Fibroblast of upper back skin (primary cell): ENCODE results near the gene AMIGO3.
"Not testable (repeated sequence)": the region's sequence is repeated elsewhere in the genome, so short reads cannot be mapped to it uniquely, and the experiment has no call there.

Experiments
- DNase-seq: peaks from one replicate; pipeline ENCODE4 v3.0.0-alpha.2; 2013

AMIGO3 gene, protein sequence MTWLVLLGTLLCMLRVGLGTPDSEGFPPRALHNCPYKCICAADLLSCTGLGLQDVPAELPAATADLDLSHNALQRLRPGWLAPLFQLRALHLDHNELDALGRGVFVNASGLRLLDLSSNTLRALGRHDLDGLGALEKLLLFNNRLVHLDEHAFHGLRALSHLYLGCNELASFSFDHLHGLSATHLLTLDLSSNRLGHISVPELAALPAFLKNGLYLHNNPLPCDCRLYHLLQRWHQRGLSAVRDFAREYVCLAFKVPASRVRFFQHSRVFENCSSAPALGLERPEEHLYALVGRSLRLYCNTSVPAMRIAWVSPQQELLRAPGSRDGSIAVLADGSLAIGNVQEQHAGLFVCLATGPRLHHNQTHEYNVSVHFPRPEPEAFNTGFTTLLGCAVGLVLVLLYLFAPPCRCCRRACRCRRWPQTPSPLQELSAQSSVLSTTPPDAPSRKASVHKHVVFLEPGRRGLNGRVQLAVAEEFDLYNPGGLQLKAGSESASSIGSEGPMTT

DNA sequence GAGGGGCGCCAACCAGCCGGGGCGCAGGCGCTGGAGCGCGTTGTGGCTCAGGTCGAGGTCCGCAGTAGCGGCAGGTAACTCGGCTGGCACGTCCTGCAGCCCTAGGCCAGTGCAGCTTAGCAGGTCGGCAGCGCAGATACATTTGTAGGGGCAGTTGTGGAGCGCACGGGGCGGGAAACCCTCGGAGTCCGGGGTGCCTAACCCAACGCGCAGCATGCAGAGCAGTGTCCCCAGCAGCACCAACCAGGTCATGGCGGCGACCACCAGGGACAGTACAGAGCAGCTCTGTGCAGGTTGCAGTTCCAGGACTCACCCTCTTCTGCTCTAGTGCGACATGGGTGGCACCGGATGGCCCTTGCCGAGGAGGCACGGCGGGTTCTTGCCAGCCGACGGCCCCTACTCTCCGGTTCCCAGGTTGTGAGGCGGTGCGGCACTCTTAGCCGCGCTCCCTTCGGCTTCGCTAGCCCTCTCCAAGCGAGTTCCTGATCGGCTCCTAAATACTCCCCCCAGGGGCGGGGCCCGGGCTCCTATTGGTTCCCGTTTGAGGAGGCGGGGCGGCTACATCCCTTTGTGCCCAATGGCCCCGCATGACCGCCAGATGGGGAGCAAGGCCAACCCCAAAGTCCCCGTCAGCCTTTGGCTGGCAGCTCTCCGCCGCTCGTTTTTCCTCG lies at the start of gene AMIGO3:
AMIGO3 (minus strand) TSS at position 471 of the 671 bp plus-strand sequence; CDS start at position 252, 219 bp downstream.
- peak; percentile 92 for DNase-seq

DNA sequence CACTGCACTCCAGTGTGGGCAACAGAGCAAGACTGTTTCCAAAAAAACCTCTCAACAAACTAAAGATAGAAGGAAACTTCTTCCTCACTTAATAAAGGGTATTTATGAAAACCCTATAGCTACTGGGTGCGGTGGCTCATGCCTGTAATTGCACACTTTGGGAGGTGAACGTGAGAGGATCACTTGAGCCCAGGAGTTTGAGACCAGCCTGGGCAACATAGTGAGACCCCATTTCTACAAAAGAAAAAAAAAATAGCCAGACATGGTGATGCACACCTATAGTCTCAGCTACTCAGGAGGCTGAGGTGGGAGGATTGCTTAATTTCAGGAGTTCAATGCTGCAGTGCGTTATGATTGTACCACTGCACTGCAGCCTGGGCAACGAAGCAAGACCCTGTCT lies 44.5 kb upstream of the AMIGO3 start:
- DNase-seq: no peak

DNA sequence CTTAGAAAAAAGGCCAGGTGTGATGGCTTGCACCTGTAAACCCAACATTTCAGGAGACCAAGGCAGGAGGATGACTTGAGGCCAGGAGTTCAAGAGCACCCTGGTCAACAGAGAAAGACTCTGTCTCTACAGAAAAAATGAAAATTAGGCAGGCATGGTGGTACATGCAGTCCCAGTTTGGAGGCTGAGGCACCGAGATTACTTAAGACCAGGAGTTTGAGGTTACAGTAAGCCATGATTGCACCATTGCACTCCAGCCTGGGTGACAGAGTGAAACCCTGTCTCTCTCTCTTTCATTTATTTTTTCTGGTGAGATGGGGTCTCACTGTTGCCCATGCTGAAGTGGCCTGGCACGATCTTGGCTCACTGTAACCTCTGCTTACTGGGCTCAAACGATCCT lies 42.2 kb upstream of the AMIGO3 start:
- no peak for DNase-seq

DNA sequence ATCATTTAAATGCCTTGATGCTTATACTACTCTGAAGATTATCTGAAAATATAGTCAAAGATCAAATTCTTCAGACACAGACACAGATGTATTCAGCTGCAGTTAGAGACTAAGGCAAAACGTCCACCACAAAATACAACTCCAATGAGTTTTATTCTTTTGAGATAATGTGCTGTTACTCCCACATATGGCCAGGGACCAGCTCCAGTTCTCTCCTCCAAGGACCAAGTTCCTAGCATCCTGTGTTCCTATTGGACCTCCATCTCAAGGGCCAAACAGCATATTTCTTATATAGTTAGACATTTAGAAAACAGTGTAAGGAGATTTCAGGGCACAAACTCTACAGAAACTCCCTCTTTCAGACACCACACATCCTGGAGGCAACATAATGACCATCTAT lies 39.7 kb upstream of the AMIGO3 start:
- no peak for DNase-seq

DNA sequence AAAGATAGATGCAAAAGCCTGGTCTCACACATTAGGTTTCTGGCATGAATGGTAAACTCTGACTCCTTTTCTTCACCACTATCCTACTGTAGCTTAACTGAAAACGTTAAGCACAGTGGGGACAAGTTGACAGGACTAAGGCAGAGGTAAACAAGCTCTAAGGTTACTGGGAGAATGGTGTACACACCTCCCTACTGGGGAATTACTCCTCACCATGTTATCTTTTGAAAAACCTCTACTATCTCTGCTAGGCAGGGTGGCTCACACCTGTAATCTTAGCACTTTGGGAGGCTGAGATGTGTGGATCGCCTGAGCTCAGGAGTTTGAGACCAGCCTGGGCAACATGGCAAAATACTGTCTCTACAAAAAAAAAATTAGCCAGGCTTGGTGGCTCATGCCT lies 37.7 kb upstream of the AMIGO3 start:
- no peak for DNase-seq

DNA sequence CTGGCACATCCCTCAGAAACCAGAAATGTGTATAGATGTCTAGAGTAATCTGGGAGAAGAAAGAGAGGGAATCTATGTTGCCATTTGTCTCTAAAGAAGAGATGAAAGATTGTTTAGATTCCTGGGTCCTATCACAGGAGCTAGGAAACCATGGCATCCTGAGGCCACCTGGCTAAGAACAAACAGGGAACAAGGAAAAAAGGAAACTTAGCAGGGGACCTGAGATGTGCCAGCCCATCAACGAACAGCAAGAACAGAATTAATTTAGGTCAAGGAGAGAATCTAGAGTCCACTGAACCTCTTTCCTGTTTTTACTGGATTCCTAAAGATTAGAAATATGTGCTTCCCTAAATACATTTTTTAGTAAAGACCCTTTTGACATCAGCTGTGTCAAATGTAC lies 36.6 kb upstream of the AMIGO3 start:
- no peak for DNase-seq

DNA sequence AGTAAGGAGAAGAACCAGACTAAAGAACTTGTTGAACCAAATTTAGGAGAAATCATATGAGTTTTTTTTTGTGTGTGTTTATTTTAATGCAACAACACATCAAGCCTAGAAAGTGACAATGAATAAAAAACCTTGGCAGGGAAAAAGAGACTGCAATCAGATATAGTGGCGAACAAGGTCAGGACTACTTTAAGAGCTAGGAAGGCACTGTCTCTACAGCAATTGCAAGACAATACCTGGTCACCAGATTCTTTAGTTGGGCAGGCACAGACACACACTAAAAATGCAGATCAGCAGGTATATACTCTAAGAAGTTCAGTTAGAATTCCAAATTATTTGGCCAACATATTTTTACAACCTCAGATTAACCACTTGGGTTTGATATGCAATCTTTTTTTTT lies 35.1 kb upstream of the AMIGO3 start:
- no peak for DNase-seq

DNA sequence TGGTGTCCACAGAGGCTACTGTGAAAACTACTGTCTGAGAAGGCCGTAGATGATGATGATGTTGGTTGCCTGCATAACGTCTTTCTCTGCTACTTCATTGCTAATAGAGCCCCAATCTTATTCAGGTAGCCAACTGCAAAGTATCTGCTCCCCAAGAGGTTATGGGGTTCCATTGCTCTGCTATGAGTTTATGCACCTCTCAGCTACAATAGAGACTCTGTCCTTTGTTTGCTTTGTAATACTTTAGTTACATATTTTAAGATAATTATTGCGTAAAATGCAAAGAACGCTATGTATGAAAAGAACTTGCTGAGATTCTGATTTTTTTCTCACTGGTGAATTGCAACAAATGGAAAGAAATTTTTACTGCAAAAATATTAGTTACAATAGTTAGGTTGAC lies 32.0 kb upstream of the AMIGO3 start:
- DNase-seq: no peak

DNA sequence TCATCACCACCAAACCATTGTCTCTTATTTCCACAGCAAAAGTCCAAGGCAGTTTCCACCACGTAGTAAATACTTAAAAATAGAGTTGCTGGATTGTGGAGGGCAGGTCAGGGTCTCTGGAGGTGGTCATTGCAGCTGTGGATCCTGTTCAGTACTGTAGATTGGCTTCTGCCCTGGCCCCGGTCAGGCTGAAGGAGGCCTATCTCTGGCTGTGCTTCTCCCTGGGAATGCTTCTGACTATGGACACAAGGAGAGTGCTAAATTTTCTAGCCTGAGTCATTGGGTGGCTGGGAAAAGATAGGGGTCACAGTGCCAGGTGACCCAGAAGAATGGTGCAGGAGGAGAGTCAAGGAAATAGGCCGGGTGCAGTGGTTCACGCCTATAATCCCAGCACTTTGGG lies 30.6 kb upstream of the AMIGO3 start:
- no peak for DNase-seq

DNA sequence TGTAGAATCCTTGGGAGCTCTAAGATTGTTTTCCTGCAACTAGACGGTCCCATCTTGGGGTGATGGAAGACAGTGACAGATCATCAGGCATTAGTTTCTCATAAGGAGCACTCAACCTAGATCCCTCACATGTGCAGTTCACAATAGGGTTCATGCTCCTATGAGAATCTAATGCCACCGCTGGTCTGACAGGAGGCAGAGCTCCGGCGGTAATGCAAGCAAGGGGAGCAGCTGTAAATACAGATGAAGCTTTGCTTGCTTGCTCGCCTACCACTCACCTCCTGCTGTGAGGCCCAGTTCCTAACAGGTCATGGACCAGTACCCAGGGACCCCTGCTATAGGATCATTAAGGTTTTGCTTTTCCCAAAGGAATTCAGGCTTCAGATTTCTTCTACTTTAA lies 29.4 kb upstream of the AMIGO3 start:
- DNase-seq: not testable (repeated sequence)

DNA sequence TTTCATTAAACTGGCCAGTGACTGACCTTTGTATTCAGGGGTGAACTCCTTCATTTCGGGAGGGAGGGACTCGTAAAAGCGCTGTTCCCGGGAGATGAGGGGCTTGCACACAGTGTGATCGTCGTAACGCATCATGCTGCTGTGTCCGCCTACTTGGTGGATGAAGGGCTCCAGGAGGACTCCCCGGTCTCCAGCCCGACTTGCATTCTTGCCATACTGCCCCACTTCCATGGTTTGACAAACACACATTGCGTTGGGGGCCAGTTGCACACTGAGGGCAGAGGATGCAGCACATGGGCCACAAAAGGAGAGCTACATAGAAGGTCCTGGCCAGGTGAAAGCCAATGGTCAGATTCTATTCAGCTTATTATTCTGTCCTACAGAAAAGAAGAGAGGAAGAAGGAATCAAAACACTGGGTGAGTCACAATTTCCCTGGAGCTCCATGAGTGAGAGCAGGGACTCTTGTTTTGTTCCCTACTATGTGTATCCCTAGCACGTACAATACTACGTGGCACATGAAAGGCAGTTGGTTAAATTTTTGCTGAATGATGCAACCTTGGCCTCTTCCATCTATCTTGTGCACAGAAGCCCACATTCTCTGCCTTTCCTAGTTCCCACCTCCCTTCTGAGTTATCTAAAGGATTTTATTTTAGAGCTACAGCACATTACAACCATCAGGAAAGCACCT lies 28.5 kb upstream of the AMIGO3 start:
- peak; percentile 32 for DNase-seq

DNA sequence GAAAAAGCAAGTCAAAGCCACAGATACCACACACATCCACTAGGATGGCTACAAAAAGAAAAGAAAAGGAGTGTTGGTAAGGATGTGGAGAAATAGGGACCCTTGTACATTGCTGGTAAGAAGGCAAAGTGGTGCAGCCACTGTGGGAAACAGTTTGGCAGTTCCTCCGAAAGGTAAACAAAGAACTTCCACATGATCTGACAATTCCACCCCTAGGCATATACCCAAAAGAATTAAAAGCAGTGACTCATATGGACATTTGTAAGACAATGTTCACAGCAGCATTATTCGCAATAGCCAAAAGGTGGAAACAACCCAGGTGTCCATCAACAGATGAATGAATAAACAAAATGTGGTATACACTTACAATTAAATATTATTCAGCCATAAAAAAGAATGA lies 26.5 kb upstream of the AMIGO3 start:
- no peak for DNase-seq

DNA sequence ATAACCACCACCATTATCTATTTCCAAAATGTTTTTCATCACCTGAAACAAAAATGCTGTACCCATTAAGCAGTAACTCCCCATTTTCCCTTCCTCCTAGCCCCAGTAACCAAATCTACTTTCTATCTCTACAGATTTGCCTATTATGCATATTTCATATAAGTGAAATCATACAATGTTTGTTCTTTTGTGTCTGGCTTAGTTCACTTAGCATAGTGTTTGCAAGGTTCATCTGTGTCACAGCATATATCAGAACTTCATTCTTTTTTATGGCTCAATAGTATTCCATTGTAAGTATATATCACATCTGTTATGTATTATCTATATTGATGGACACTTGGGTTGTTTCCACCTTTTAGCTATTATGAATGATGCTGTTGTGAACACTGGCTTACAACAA lies 20.9 kb upstream of the AMIGO3 start:
- no peak for DNase-seq

DNA sequence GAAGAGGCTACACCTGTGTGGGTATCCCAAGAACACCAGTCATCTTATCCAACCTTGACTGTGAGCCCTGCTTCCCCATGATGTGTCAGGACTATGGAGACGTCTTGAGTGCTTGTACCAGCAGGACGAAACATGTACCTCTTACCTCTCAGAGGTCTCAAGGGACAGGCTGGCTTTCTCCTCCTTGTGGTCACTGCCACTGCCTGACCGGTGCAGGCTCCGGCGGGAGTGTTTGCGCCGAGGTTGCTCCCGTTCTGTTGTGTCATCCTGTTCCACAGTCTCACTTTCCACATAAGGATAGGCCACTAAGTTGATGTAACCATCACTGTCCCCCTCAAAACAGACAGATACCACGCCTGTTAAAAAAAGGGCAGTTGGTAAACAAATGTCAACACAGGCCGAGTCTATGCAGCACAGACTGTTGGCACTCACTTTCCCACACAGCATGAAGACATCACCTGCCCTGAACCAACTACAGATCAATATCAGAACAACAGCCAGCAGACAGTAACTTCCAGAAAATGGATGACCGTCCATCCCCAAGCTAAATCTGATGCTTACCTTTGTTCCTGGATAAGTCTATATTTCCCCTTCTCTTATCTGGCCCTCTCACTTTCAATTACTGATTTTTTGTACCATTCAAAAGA lies 18.7 kb upstream of the AMIGO3 start:
- no peak for DNase-seq

DNA sequence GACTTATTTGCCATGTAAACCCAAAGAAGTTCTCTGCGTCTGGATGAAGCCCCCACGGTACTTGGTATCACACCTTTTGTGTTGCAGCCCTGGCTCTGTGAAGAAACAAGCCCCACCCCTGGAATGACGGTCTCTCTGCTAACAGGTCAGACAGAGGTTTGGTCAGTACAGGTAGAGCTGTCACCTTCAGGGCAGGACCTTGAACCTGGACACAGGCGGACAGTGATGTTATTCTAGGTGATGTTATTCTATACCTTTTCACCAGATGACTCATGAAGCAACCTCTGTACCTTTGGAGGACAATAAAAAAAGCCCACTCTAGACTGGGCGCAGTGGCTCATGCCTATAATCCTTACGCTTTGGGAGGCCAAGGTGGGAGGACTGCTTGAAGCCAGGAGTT lies 15.3 kb upstream of the AMIGO3 start:
- no peak for DNase-seq

DNA sequence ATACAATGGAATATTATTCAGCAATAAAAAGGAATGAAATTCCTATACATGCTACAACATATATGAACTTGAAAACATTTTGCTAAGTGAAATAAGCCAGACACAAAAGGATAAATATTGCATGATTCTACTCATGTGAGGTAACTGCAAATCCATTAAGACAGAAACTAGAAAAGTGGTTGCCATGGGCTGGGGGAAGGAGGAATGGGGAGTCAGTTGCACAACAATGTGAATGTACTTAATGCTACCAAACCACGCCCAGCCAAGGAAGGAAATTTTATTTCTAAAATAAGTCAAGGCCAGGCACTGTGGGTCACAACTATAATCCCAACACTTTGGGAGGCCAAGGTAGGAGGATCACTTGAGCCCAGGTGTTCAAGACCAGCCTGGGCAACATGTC lies 14.1 kb upstream of the AMIGO3 start:
- no peak for DNase-seq

DNA sequence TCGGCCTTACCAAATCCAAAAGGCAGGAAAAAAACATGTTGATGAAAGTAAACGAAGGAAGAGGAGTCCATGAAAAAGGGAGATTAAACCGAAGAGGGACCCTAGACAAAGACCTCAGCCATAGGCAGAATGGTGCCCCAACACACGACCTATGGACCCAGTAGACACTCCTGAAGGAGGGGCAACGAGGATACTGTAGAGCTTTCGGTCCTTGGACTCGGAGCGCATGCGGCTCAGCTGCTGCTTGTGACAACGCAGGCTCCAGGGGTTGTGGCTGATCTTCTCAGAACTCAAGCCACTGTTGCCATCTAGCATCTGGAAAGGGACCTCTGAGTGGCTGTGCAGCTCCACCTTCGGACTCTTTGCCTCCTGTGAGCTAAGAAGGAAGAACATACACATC lies 13.1 kb upstream of the AMIGO3 start:
- DNase-seq: no peak

DNA sequence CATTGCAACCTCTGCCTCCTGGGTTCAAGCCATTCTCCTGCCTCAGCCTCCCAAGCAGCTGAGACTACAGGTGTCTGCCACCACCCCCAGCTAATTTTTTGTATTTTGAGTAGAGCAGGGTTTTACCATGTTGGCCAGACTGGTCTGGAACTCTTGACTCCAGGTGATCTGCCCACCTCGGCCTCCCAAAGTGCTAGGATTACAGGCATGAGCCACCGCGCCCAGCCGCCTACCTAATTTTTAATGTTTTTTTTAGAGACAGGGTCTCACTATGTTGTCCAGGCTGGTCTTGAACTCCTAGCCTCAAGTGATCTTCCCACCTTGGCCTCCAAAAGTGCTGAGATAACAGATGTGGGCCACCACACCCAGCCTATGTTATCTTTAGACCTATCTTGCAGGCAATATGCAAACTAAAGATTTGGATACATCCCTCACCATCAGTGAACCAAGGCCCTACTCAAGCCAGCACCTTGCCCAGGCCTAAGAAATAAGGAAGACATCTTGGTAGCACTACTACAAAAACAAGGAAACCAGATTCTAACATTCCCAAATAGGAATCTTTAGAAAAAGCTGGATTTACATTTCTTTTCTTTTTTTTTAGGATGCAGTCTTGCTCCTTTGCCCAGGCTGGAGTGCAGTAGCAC lies 10.6 kb upstream of the AMIGO3 start:
- DNase-seq: no peak

DNA sequence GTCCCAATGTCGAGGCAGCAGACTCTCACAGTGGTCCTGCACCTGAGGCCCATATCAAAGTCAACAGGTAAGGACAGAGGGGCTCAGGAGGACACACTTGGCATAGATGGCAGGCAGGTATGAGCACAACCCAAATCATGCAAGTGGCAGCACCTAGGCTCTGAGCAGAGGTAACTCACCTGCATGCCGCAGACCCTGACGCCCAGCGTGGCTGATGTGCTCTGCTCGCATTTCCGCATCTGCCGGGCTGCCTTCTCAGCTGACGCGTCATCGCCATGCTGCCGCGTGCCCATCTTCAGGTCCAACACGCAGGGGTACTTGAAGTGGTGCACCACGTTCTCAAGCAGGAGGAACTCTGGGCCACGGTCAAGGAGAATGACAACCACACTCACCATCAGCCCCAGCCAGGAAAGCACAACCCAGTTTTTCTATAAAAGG lies 8.5 kb upstream of the AMIGO3 start:
- no peak for DNase-seq

DNA sequence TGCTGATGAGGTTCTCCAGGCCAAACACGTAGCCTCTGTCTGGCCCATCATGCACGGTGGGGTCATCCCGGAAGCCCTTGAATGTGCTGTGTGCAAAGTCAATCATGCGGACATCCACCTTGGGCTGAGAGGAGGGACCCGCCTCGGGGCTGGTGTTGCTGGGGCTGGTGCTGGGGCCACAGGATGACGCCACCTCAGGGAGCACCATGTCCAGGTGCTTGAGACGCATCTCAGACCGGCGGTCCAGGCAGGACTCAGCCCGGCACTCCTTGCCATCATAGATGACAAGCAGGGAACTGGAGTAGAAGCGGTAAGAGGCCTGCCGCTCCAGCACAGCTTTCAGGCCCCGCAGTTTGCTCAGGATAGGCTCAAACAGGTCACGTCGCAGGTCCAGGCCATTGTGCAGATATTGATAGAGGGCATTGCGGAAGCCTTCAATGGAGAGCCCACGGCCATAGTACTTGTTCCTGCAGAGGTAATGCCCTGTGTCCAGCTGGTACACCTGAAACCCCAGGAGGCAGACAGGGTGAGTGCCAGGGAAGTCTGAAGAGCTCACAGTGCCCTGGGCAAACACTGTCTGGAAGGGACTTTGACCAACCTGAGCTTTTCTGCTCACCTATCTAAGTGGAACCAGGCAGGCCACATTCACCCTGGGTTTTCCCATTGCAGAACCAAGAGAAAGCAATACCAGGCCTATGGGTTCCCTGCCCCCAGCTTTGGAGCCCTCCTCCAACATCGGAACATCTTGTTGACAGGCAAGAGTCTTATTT lies 7.9 kb upstream of the AMIGO3 start:
- DNase-seq: no peak

DNA sequence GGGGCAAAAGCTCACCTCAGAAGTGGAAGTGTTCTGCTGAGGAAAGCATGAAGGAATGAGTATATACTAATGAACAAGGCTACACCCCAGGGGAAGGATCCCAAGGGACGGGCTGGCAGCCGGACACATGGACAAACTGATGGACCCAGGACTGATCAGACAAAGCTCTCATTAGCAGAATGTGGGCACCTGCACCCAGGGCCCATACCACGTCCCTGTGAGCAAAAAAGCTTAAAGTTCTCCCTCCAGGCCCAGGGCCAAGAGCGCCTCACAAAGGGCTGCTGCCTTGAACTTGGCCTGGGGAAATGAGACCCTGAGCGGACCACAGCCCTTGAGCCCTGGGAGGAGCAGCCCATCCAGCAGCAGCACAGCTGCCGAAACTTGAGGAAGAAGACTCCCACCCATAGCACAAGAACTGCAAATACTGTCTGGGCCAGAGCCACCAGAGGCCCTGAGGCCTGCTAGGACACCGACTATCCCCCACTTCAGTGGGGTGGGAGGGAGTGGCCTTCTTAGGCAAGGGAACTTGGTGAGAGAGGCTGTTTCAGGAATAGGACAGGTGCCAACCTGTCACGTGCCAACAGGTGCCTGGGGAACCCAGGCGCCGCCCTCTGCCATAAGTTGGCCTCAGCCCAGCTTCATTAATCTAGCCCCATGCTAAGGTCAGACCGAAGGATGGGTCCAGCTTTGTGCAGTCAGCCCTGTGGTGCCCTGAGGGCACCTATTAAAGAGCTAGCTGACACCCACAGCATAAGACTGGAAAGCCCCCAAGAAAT lies 6.6 kb upstream of the AMIGO3 start:
- no peak for DNase-seq
